K562 (cell line): ENCODE measurements around the gene CD274. TPM values are rescaled to one million over a fixed set of nuclear protein-coding genes. Genes with fewer than 3 reads are reported as not detected.
A peak's percentile ranks its signal among the peaks of the same experiment; 100 is the strongest.

Source experiments
- ATAC-seq: fragments of 200-7000 bp; cut with Tn5 transposase; 3 replicates; pipeline ENCODE4 v1.9.1; 2020; ENCODE audit warnings: moderate library complexity
- BruUV-seq: library from RNA; stranded (reverse); fragments of 400-500 nt; replicated peaks from 2 replicates; lab custom pipeline; 2021; lab: Mats Ljungman, UMichigan
- CTCF ChIA-PET: fragments of 300-600 bp; formaldehyde crosslinking; extraction: SDS; loops from one replicate; lab custom pipeline; 2021; ENCODE audit warnings: low intra/inter-chr PET ratio; lab: Yijun Ruan, JAX
- POLR2A ChIA-PET: fragments of 300-600, 350-650 bp; sonication (Branson Sonifier 250); formaldehyde crosslinking; extraction: SDS; loops from one replicate; lab custom pipeline; 2021; ENCODE audit warnings: antibody characterized with exemption, inconsistent platforms; lab: Yijun Ruan, JAX
- DNase-seq, 4 experiments: peaks; one replicate each; pipeline versions ENCODE4 v3.0.0 to v3.0.0-alpha.2; 2011 to 2018; ENCODE audit warnings: low spot score in 3 of 4, mixed read lengths in 3 of 4; ENCODE audit errors: extremely low read depth in 1 of 4
- FAIRE-seq: peaks from 2 replicates; lab custom pipeline; 2011; peaks lifted over from hg19 to GRCh38; lab: Jason Lieb, UNC
- H2AFZ ChIP-seq: 2 replicates; pipeline ENCODE4 v1.6.0; 2011; ENCODE audit warnings: low read depth, low read length, control low read depth, inconsistent platforms
- H3K27ac ChIP-seq: fragments of 200-600 bp; 3 replicates; pipeline ENCODE4 v1.8.0; 2011; ENCODE audit warnings: low read depth, mild to moderate bottlenecking, control low read depth, inconsistent platforms, low read length, moderate library complexity, mixed read lengths; ENCODE audit errors: extremely low read depth
- H3K27me3 ChIP-seq, 2 experiments: fragments of 300-600 bp in 1 of 2; 2 replicates in 1 of 2; 3 replicates in 1 of 2; pipeline versions ENCODE4 v1.6.0 to v1.8.0; 2011; ENCODE audit warnings: inconsistent platforms in 2 of 2, low read length in 2 of 2, mild to moderate bottlenecking in 1 of 2, mixed read lengths in 1 of 2, moderate library complexity in 1 of 2; ENCODE audit not compliant: control insufficient read depth in 2 of 2, insufficient read depth in 2 of 2
- H3K36me3 ChIP-seq: fragments of 300-600 bp; 3 replicates; pipeline ENCODE4 v1.8.0; 2011; ENCODE audit warnings: mild to moderate bottlenecking, low read length, inconsistent platforms; ENCODE audit not compliant: control insufficient read depth, insufficient read depth
- H3K4me1 ChIP-seq, 2 experiments: fragments of 200-600 bp in 1 of 2; replicated peaks in 1 of 2; 2 replicates in 1 of 2; 3 replicates in 1 of 2; pipeline versions ENCODE4 v1.5.1 to v1.8.0; 2011; ENCODE audit warnings: inconsistent platforms in 2 of 2, low read length in 2 of 2, mild to moderate bottlenecking in 1 of 2, mixed read lengths in 1 of 2, moderate library complexity in 1 of 2; ENCODE audit not compliant: control insufficient read depth in 2 of 2, insufficient read depth in 2 of 2
- H3K4me2 ChIP-seq: 2 replicates; pipeline ENCODE4 v1.6.1; 2011; ENCODE audit warnings: low read length, control low read depth, inconsistent platforms, mixed read lengths; ENCODE audit not compliant: insufficient read depth
- H3K4me3 ChIP-seq: fragments of 200-600 bp; sonication (generic), shearing (Covaris generic); 2 replicates; pipeline ENCODE4 v1.5.1; 2016; ENCODE audit warnings: control low read depth, inconsistent platforms
- H3K79me2 ChIP-seq: fragments of 200-600 bp; 3 replicates; pipeline ENCODE4 v1.8.0; 2011; ENCODE audit warnings: low read length, inconsistent platforms; ENCODE audit not compliant: control insufficient read depth, insufficient read depth
- H3K9ac ChIP-seq, 2 experiments: 2 replicates each; pipeline versions ENCODE4 v1.6.0 to v1.6.1; 2011; ENCODE audit warnings: low read depth in 2 of 2, low read length in 2 of 2, control low read depth in 1 of 2, inconsistent platforms in 1 of 2, mild to moderate bottlenecking in 1 of 2, mixed read lengths in 1 of 2; ENCODE audit not compliant: insufficient read depth in 1 of 2
- H3K9me1 ChIP-seq: one replicate; pipeline ENCODE4 v1.6.0; 2011; ENCODE audit warnings: inconsistent platforms, mild to moderate bottlenecking, low read length, moderate library complexity; ENCODE audit not compliant: control insufficient read depth, insufficient read depth
- H3K9me3 ChIP-seq: replicated peaks from 2 replicates; pipeline ENCODE4 v1.5.1; 2011; ENCODE audit warnings: low read depth, low read length, inconsistent platforms; ENCODE audit not compliant: control insufficient read depth, insufficient read depth
- H4K20me1 ChIP-seq: replicated peaks from 2 replicates; pipeline ENCODE4 v1.6.1; 2011; ENCODE audit warnings: low read length, inconsistent platforms, mixed read lengths; ENCODE audit not compliant: control insufficient read depth, insufficient read depth
- FOSL1 ChIP-seq: fragments of 200-800 bp; sonication (Bioruptor generic); conservative IDR thresholded peaks from 2 replicates; pipeline ENCODE4 v1.6.1; 2016; ENCODE audit warnings: missing genetic modification characterization, missing compliant biosample characterization
- KDM1A ChIP-seq, 2 experiments: fragments of 450-650 bp; IDR thresholded peaks; 2 replicates each; pipeline ENCODE4 v1.6.1; 2016; ENCODE audit warnings: mild to moderate bottlenecking in 2 of 2
- PRPF4 ChIP-seq: fragments of 200-400 bp; formaldehyde crosslinking; IDR thresholded peaks from one replicate; pipeline ENCODE4 v1.6.1; 2017; ENCODE audit warnings: low read length, low read depth, mild to moderate bottlenecking; ENCODE audit not compliant: insufficient read depth, poor library complexity, severe bottlenecking
- RFX1 ChIP-seq: fragments of 450-650 bp; IDR thresholded peaks from 2 replicates; pipeline ENCODE4 v1.6.1; 2016; ENCODE audit warnings: mild to moderate bottlenecking, moderate library complexity
- ZBTB17 ChIP-seq: fragments of 450-650 bp; formaldehyde crosslinking; IDR thresholded peaks from 2 replicates; pipeline ENCODE4 v1.4.0; 2020; ENCODE audit warnings: mild to moderate bottlenecking
- ZNF507 ChIP-seq: conservative IDR thresholded peaks from 2 replicates; pipeline ENCODE4 v1.6.1; 2017; ENCODE audit warnings: missing genetic modification characterization, missing compliant biosample characterization
- ZNF551 ChIP-seq: fragments of 250-450 bp; sonication (Bioruptor Pico); IDR thresholded peaks from 2 replicates; pipeline ENCODE4 v1.5.0; 2021; ENCODE audit warnings: mild to moderate bottlenecking, moderate library complexity
- WGBS: fragments of 100-300 bp; shearing (Covaris generic); methylation state at CpG from one replicate; pipeline ENCODE4 v1.1.6; 2016; ENCODE audit warnings: low coverage, mixed read lengths; ENCODE audit not compliant: insufficient coverage; ENCODE audit errors: missing lambda C conversion rate; 5-methylcytosine and 5-hydroxymethylcytosine counted together
- in situ Hi-C: fragments of 300-500 bp; cut with MboI; formaldehyde crosslinking; loops from 4 replicates; pipeline ENCODE4 v1.15.0; 2018; ENCODE audit warnings: inconsistent platforms, mixed read lengths
- intact Hi-C: fragments of 100-400 bp; cut with micrococcal nuclease; formaldehyde crosslinking; loops from 2 replicates; pipeline ENCODE4 v1.14.2; 2022
- polyA plus RNA-seq, 8 experiments: library from polyadenylated mRNA; depleted of rRNA in 4 of 8; stranded (reverse) in 5 of 8; unstranded in 3 of 8; fragments of >200 nt; fragmentation: Nextera tagmentation in 2 of 8; fragmentation: Illumina TruSeq in 1 of 8; extraction: Ambion mirVana in 2 of 8; extraction: Trizol in 1 of 8; gene quantifications; 2 replicates each; pipeline versions ENCODE4 v1.2.1 to v1.2.3, GENCODE V29; 2011 to 2014; ENCODE audit warnings: inconsistent platforms in 1 of 8, missing spikeins in 1 of 8
- total RNA-seq, 7 experiments: library from RNA; depleted of rRNA in 6 of 7; stranded (reverse); fragments of >200 nt in 6 of 7; fragmentation: Illumina TruSeq in 2 of 7; extraction: Trizol in 2 of 7; gene quantifications; 2 replicates each; pipeline versions ENCODE4 v1.2.1 to v1.2.3, GENCODE V29; 2011 to 2021; ENCODE audit warnings: low replicate concordance in 1 of 7

CD274 gene
- total and polyA plus RNA-seq, 9 of the 15 experiments (the other 6 are each of a cell fraction or from before 2014, with no cell fraction given), result 0.07 to 0.51 (median 0.30) TPM; not detected in 1

GRCh38 chr9:5455181-5455580 lies 4.8 kb downstream of the CD274 start:
- H3K9me1 ChIP-seq, result no peaks in the 10 kb centered on the region
- H3K9me3 ChIP-seq, result no peaks in the 10 kb centered on the region
- peaks cover 0 to 4% of the 10 kb centered on the region in 2 experiments; a peak in 2 of 5 replicates for H3K4me1 ChIP-seq
- in situ Hi-C loops, result no loop called here
- TF ChIP-seq FOSL1 (tag) (0 out of 2 replicates have a peak, but pooled peaks have one; percentile 24), KDM1A (IDR thresholded peaks at IDR 0.05) (peak; percentile 12 to 40; a peak in 2 of 4 replicates), ZBTB17 (CRISPR knock-in tag) (no peak), ZNF551 (CRISPR knock-in tag) (no peak), RFX1 (no peak), PRPF4 (no peak), ZNF507 (tag) (no peak)
- CTCF ChIA-PET, result no interaction called here
- intact Hi-C loops, result no loop called here
- no peaks in the 10 kb centered on the region for H3K27me3 ChIP-seq
- BruUV-seq, result no TSS peak
- FAIRE-seq (no peak), ATAC-seq (no peak), DNase-seq (no peak)
- H3K79me2 ChIP-seq, result no peaks in the 10 kb centered on the region
- H3K27ac ChIP-seq, result no peak overlapping the region
- no peak overlapping the region for H3K4me2 ChIP-seq
- H2AFZ ChIP-seq, result no peak overlapping the region
- no peak overlapping the region for H3K4me3 ChIP-seq
- H3K36me3 ChIP-seq, result no peaks in the 10 kb centered on the region
- no peaks in the 10 kb centered on the region for H4K20me1 ChIP-seq
- H3K9ac ChIP-seq, result no peak overlapping the region
- WGBS, result 0% methylated on average over 2 of the region's 2 CpGs
- POLR2A ChIA-PET, result no interaction called here
